ENCODE measurements around the gene SSTR5. TPM values are rescaled to one million over a fixed set of nuclear protein-coding genes. Genes with fewer than 3 reads are reported as not detected.

The SSTR5 gene
- total RNA-seq, 1 donor from 2014 or later: not detected

DNA sequence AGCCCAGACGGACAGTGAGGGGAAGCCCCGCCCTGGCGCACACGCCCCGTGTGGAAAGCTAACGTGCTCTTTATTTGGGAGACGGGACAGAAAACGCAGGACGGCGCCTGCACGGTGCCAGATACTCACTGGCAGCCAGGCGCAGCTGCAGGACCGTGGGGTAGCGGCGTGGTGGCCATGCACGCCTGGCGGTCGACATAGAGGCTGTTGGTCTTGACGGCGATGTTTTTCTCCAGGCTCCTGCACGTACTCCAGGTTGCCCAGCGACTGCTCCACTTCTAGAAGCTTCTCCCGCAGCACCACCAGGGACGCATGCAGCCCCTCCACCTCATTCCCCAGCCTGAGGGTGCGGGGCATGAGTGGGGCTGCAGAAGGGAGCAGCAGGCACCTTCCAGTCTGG, 28.6 kb downstream of the SSTR5 start:
- CTCF ChIA-PET: interaction anchor here (3.0 kb wide), 1 partner anchor 388 kb away, joined by 13 read pairs; no protein-coding TSS in a partner anchor
- Mint-ChIP-seq H3K4me3 (no peak overlapping the region), H3K36me3 (ENCODE audit: low read depth) (no peaks in the 10 kb centered on the region), H3K9me3 (no peaks in the 10 kb centered on the region), H3K4me1 (no peaks in the 10 kb centered on the region), H3K27me3 (peaks cover 9% of the 10 kb centered on the region), H3K27ac (no peak overlapping the region)
- TF ChIP-seq, protein P1, sequence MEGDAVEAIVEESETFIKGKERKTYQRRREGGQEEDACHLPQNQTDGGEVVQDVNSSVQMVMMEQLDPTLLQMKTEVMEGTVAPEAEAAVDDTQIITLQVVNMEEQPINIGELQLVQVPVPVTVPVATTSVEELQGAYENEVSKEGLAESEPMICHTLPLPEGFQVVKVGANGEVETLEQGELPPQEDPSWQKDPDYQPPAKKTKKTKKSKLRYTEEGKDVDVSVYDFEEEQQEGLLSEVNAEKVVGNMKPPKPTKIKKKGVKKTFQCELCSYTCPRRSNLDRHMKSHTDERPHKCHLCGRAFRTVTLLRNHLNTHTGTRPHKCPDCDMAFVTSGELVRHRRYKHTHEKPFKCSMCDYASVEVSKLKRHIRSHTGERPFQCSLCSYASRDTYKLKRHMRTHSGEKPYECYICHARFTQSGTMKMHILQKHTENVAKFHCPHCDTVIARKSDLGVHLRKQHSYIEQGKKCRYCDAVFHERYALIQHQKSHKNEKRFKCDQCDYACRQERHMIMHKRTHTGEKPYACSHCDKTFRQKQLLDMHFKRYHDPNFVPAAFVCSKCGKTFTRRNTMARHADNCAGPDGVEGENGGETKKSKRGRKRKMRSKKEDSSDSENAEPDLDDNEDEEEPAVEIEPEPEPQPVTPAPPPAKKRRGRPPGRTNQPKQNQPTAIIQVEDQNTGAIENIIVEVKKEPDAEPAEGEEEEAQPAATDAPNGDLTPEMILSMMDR (IDR thresholded peaks at IDR 0.05): no peak
- DNase-seq: no peak
- no peak for ATAC-seq (ENCODE audit: low read depth)
- POLR2A ChIA-PET: no interaction called here
- intact Hi-C loops (cut with micrococcal nuclease): no loop called here

DNA sequence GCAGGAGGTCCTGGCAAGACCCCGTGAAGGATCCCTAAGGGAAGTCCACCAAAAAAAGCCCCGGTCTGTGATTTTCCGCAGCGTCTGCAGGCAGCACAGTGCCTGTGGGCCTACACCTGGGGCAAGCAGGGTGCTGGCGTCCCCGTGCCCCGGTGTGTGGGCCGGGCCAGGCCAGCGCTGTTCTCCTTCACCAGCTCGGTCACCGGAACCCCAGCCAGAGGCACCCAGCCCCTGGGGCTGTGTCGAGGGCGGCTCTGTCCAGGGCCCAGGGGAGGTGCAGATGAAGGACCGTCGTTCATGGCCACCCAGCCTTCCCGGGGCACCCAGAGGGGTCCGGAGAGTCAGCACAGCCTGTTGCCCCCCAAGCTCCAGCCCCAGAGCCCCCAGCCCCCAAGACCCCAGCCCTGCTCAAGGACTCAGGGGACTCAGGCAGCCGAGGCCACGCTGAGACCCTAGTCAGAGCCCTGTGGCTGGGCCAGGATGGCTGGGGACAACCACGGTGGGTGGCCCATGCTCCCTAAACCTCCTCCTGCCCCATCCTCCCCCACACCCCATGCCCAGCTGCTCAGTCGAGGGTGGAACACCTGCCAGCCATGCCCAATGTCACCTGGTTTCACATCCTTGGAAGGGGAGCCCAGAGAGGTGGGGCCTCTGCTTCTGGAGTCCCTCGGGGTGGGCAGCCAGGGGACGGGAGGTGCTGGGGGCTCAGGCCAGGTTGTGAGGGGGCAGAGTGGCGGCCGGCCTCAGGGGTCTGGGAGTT, 29.2 kb downstream of the SSTR5 start:
- Mint-ChIP-seq H3K36me3 (ENCODE audit: low read depth) (no peaks in the 10 kb centered on the region), H3K27me3 (peaks cover 9% of the 10 kb centered on the region), H3K27ac (no peak overlapping the region), H3K4me3 (no peak overlapping the region), H3K9me3 (no peaks in the 10 kb centered on the region), H3K4me1 (no peaks in the 10 kb centered on the region)
- ATAC-seq (ENCODE audit: low read depth): no peak
- ChIA-PET CTCF (interaction anchor here (3.0 kb wide), 1 partner anchor 389 kb away, joined by 13 read pairs; no protein-coding TSS in a partner anchor), POLR2A (no interaction called here)
- intact Hi-C loops (cut with micrococcal nuclease): loop anchor here (1.0 kb wide), 1 partner anchor 288 kb away; no protein-coding TSS in a partner anchor
- no peak for DNase-seq
- TF ChIP-seq, protein P1 (IDR thresholded peaks at IDR 0.05): no peak

DNA sequence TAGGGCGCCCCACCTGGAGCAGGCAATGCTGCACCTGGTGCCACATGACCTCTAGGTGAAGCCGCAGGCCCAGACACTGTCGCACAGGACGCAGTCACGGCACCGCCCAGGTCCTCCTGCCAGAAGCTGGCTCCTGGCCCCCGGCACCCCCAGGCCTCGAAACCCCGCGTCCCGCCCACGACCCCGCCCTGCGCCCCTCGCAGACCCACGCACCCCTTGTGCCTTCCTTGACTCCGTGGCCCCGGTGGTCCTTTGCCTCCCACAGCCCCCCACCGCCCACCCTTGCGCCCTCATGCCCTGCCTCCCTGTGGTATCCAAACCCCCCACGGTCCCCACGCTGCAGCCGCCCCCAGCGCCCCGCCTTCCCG, 29.8 kb downstream of the SSTR5 start:
- Mint-ChIP-seq H3K27ac (no peak overlapping the region), H3K4me1 (no peaks in the 10 kb centered on the region), H3K9me3 (no peaks in the 10 kb centered on the region), H3K36me3 (ENCODE audit: low read depth) (no peaks in the 10 kb centered on the region), H3K27me3 (peaks cover 9% of the 10 kb centered on the region), H3K4me3 (no peak overlapping the region)
- intact Hi-C loops (cut with micrococcal nuclease): loop anchor here (1.0 kb wide), 1 partner anchor 289 kb away; no protein-coding TSS in a partner anchor
- CTCF ChIA-PET: interaction anchor here (3.0 kb wide), 1 partner anchor 390 kb away, joined by 13 read pairs; no protein-coding TSS in a partner anchor
- ATAC-seq (ENCODE audit: low read depth) (no peak), DNase-seq (no peak)
- POLR2A ChIA-PET: no interaction called here
- TF ChIP-seq, protein P1 (IDR thresholded peaks at IDR 0.05): no peak

DNA sequence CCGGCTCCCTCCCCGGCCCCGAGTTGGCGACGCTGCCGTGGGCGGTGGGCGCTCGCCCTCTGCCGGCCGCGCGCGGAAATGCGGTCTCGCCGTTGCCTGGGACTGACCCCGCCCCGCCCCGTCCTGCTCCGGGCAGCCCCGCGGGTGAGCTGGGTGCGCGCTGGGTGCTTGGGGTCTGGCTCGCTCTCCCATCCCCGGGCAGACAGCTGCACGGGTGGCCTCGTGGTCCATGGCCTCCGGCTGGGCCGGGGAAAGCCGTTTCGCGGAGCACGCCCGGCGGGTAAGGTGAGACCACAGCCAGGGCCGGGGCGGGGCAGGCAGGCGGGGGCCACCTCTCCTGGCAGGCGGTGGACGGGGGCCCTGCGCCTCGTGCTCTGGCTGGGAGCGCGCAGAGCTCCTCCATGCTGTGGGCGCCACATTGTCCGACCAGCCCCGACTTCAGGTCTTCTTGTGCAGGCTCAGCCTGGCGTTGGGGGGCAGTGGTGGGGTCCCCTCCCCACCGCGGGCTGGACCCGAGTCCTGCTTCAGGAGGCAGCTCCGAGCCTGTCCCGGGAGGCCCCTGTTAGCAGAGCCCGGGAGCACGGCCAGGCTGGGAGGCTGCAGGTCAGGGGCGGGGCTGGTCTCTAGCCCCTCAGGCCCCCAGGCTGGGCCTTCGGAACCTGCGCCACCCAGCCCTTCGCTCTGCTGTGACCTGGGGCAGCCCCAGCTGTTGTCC, 30.5 kb downstream of the SSTR5 start:
- H3K27ac Mint-ChIP-seq: no peak overlapping the region
- TF ChIP-seq, protein P1 (IDR thresholded peaks at IDR 0.05): no peak
- H3K4me3 Mint-ChIP-seq: no peak overlapping the region
- ATAC-seq (ENCODE audit: low read depth): peak; percentile 91
- ChIA-PET CTCF (interaction anchor here (1.0 to 3.0 kb wide), 2 partner anchors 198 to 390 kb away, joined by 4 to 13 read pairs; no protein-coding TSS in a partner anchor), POLR2A (interaction anchor here (0.6 kb wide), 1 partner anchor 294 kb away, joined by 3 read pairs; no protein-coding TSS in a partner anchor)
- DNase-seq: peak; percentile 77
- H3K27me3 Mint-ChIP-seq: peaks cover 9% of the 10 kb centered on the region
- no peaks in the 10 kb centered on the region for H3K36me3 Mint-ChIP-seq (ENCODE audit: low read depth)
- no peaks in the 10 kb centered on the region for H3K9me3 Mint-ChIP-seq
- H3K4me1 Mint-ChIP-seq: no peaks in the 10 kb centered on the region
- intact Hi-C loops (cut with micrococcal nuclease): loop anchor here (1.0 kb wide), 2 partner anchors 290 to 392 kb away; no protein-coding TSS in a partner anchor

DNA sequence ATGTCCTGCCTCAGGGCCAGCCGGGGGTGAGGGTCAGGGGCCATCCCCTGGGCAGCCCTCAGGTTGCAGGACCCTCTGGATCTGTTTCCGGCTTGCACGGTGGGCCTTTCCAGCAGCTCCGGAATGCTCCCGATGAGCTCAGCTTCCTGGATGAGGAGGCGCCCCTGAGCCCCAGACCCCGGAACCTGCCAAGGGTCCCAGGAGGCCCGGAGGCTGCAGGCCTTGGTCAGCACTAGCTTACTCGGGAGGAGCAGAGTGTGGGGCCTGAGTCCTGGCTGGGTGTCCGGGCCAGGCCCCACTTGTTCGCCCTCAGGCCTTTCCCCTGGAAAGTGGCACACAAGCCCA, 31.1 kb downstream of the SSTR5 start:
- intact Hi-C loops (cut with micrococcal nuclease): loop anchor here (1.0 kb wide), 1 partner anchor 392 kb away; no protein-coding TSS in a partner anchor
- Mint-ChIP-seq H3K4me3 (no peak overlapping the region), H3K27ac (no peak overlapping the region), H3K27me3 (peaks cover 11% of the 10 kb centered on the region), H3K9me3 (no peaks in the 10 kb centered on the region), H3K4me1 (no peaks in the 10 kb centered on the region), H3K36me3 (ENCODE audit: low read depth) (no peaks in the 10 kb centered on the region)
- CTCF ChIA-PET: interaction anchor here (1.0 kb wide), 1 partner anchor 197 kb away, joined by 4 read pairs; no protein-coding TSS in a partner anchor
- POLR2A ChIA-PET: interaction anchor here (0.6 kb wide), 1 partner anchor 295 kb away, joined by 3 read pairs; no protein-coding TSS in a partner anchor
- TF ChIP-seq, protein P1 (IDR thresholded peaks at IDR 0.05): no peak
- ATAC-seq (ENCODE audit: low read depth): no peak
- DNase-seq: no peak
